DND-41 (cell line): ENCODE results near the gene ARHGDIA.
A peak's percentile ranks its signal among the peaks of the same experiment; 100 is the strongest.

Source experiments
- ATAC-seq: fragments of 200-7000 bp; cut with Tn5 transposase; 3 replicates; pipeline ENCODE4 v1.9.1; 2021; ENCODE audit warnings: low read depth; ENCODE audit not compliant: insufficient read depth
- DNase-seq: peaks from one replicate; pipeline ENCODE4 v3.0.0-alpha.2; 2020
- H2AFZ ChIP-seq: 2 replicates; pipeline ENCODE4 v1.6.0; 2012; ENCODE audit warnings: low read depth, low read length
- H3K27ac ChIP-seq: 2 replicates; pipeline ENCODE4 v1.5.1; 2012; ENCODE audit warnings: low read length, inconsistent platforms
- H3K27me3 ChIP-seq: fragments of 200-600 bp; sonication (generic); 2 replicates; pipeline ENCODE4 v1.6.0; 2012; ENCODE audit warnings: low read length, mild to moderate bottlenecking, inconsistent platforms; ENCODE audit not compliant: insufficient read depth, poor library complexity
- H3K36me3 ChIP-seq: 2 replicates; pipeline ENCODE4 v1.5.1; 2012; ENCODE audit warnings: low read length, inconsistent platforms; ENCODE audit not compliant: insufficient read depth
- H3K4me1 ChIP-seq: 2 replicates; pipeline ENCODE4 v1.5.1; 2012; ENCODE audit warnings: mild to moderate bottlenecking, low read length; ENCODE audit not compliant: insufficient read depth
- H3K4me2 ChIP-seq: 2 replicates; pipeline ENCODE4 v1.6.0; 2012; ENCODE audit warnings: mild to moderate bottlenecking, moderate library complexity, low read length, inconsistent platforms; ENCODE audit not compliant: insufficient read depth
- H3K4me3 ChIP-seq, 2 experiments: fragments of 200-600 bp in 1 of 2; shearing (Covaris generic) in 1 of 2; 2 replicates each; pipeline ENCODE4 v1.5.1; 2012 to 2016; ENCODE audit warnings: inconsistent platforms in 2 of 2, low read length in 2 of 2, mild to moderate bottlenecking in 2 of 2, low read depth in 1 of 2, moderate library complexity in 1 of 2
- H3K79me2 ChIP-seq: 2 replicates; pipeline ENCODE4 v1.6.0; 2012; ENCODE audit warnings: low read length, inconsistent platforms; ENCODE audit not compliant: insufficient read depth
- H3K9ac ChIP-seq: 2 replicates; pipeline ENCODE4 v1.6.0; 2012; ENCODE audit warnings: low read depth, mild to moderate bottlenecking, inconsistent platforms, low read length, moderate library complexity
- H3K9me3 ChIP-seq: 2 replicates; pipeline ENCODE4 v1.5.1; 2012; ENCODE audit warnings: low read length, moderate library complexity, mild to moderate bottlenecking, inconsistent platforms; ENCODE audit not compliant: insufficient read depth, severe bottlenecking
- H4K20me1 ChIP-seq: 2 replicates; pipeline ENCODE4 v1.6.0; 2012; ENCODE audit warnings: low read length; ENCODE audit not compliant: insufficient read depth
- CTCF ChIP-seq: IDR thresholded peaks from 2 replicates; pipeline ENCODE4 v1.5.1; 2012; ENCODE audit warnings: borderline replicate concordance, low read length, moderate library complexity, mild to moderate bottlenecking; ENCODE audit not compliant: poor library complexity, severe bottlenecking; ENCODE audit errors: extremely low read depth
- EZH2 ChIP-seq: IDR thresholded peaks from 3 replicates; pipeline ENCODE4 v1.6.1; 2012; ENCODE audit warnings: borderline replicate concordance, low read depth, mild to moderate bottlenecking, moderate library complexity, low read length, inconsistent platforms; ENCODE audit not compliant: severe bottlenecking

Gene ARHGDIA

DNA sequence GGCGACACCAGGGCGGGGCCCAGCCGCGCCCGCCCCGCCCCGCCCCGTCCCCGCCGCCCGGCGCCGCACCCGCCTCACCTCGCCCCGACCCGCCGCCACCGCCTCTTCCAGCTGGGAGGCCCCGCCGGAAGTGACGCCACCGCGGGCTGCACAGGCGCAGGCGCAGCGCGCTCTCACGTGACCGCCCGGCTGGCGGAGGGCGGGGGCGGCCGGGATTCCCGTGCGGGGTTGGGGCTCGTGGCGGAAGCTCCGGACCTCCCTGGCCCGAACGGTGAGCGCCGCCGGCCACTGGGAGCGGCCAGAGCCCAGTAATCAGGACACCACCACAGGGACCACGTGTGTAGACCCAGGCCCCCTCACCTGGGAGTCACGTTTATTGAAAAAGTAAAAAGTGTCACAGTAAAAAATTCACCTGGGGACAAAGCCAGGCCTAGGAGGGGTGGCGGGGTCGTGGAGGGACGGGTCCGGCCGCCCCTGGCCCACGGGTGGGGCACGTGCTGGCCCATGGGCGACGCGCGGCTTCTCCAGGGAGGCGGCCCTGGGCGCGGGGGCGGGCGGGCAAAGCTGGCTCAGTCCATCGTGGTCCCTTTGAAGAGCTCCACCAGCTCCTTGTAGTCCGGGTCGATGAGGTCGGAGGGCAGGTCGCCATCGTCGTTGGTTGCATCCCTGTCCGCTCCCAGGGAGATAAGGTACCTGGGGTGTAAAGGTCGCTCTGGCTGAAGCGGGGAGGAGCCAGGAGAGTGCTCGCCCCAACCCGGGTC lies 37.8 kb downstream of the ARHGDIA start, which contains the start of gene MCRIP1:
Gene MCRIP1 (minus strand): TSS at position 132 of the 761 bp plus-strand sequence. CDS start 8,785 bp downstream, outside the sequence.
- peak within 1 kb of the TSS; percentile 64 for H2AFZ ChIP-seq

GRCh38 chr17:81832608-81833159 lies 38.5 kb downstream of the ARHGDIA start:
- peak overlapping the region; percentile 53 to 81 for H3K4me3 ChIP-seq
- H3K4me1 ChIP-seq: peaks cover 31% of the 10 kb centered on the region
- no peaks in the 10 kb centered on the region for H3K9me3 ChIP-seq

More for the DNA sequence above, 37.8 kb downstream of the ARHGDIA start, which contains the start of gene MCRIP1:
- no peak for TF ChIP-seq EZH2
- peak; percentile 71 for ATAC-seq
- H3K9ac ChIP-seq: peak within 1 kb of the TSS; percentile 92
- H4K20me1 ChIP-seq: peaks cover 16% of the 10 kb centered on the region
- H3K4me2 ChIP-seq: peak within 1 kb of the TSS; percentile 100
- H3K9me3 ChIP-seq: no peaks in the 10 kb centered on the region
- peaks cover 31% of the 10 kb centered on the region for H3K4me1 ChIP-seq
- H3K27ac ChIP-seq: peak within 1 kb of the TSS; percentile 89
- H3K36me3 ChIP-seq: no peaks in the 10 kb centered on the region; the same call in 1 of the 2 replicates
- peak; percentile 94 for DNase-seq
- peaks cover 44% of the 10 kb centered on the region for H3K79me2 ChIP-seq
- H3K4me3 ChIP-seq: peak within 1 kb of the TSS; percentile 56 to 81
- H3K27me3 ChIP-seq: no peaks in the 10 kb centered on the region

GRCh38 chr17:81831957-81832607 lies 39.1 kb downstream of the ARHGDIA start:
- no peaks in the 10 kb centered on the region for H3K27me3 ChIP-seq
- ATAC-seq (peak; percentile 85), DNase-seq (peak; percentile 81)
- no peaks in the 10 kb centered on the region for H3K9me3 ChIP-seq
- peak overlapping the region; percentile 48 for H2AFZ ChIP-seq
- peak overlapping the region; percentile 68 for H3K27ac ChIP-seq
- H3K4me3 ChIP-seq: peak overlapping the region; percentile 53 to 81
- peak overlapping the region; percentile 92 for H3K4me2 ChIP-seq
- TF ChIP-seq CTCF: peak; percentile 37
- TF ChIP-seq EZH2: no peak
- peaks cover 16% of the 10 kb centered on the region for H4K20me1 ChIP-seq
- H3K9ac ChIP-seq: peak overlapping the region; percentile 92
- no peaks in the 10 kb centered on the region; the same call in 1 of the 2 replicates for H3K36me3 ChIP-seq
- peaks cover 31% of the 10 kb centered on the region for H3K4me1 ChIP-seq
- peaks cover 49% of the 10 kb centered on the region for H3K79me2 ChIP-seq

More at GRCh38 chr17:81832608-81833159, 38.5 kb downstream of the ARHGDIA start:
- Histone ChIP-seq H3K36me3 (no peaks in the 10 kb centered on the region; the same call in 1 of the 2 replicates), H3K79me2 (peaks cover 49% of the 10 kb centered on the region), H3K27ac (peak overlapping the region; percentile 68), H3K27me3 (no peaks in the 10 kb centered on the region), H3K9ac (peak overlapping the region; percentile 92), H3K4me2 (peak overlapping the region; percentile 92), H2AFZ (peak overlapping the region; percentile 48), H4K20me1 (peaks cover 16% of the 10 kb centered on the region)
- peak; percentile 49 for DNase-seq
- ATAC-seq: peak; percentile 51
- TF ChIP-seq EZH2: no peak
- TF ChIP-seq CTCF: no peak
